Fibroblast of gingiva (primary cell): Measurements from ENCODE around the gene CEP112.

Source experiments
- DNase-seq: peaks from one replicate; pipeline ENCODE4 v3.0.0-alpha.2; 2011; ENCODE audit warnings: low read depth

The CEP112 gene

DNA sequence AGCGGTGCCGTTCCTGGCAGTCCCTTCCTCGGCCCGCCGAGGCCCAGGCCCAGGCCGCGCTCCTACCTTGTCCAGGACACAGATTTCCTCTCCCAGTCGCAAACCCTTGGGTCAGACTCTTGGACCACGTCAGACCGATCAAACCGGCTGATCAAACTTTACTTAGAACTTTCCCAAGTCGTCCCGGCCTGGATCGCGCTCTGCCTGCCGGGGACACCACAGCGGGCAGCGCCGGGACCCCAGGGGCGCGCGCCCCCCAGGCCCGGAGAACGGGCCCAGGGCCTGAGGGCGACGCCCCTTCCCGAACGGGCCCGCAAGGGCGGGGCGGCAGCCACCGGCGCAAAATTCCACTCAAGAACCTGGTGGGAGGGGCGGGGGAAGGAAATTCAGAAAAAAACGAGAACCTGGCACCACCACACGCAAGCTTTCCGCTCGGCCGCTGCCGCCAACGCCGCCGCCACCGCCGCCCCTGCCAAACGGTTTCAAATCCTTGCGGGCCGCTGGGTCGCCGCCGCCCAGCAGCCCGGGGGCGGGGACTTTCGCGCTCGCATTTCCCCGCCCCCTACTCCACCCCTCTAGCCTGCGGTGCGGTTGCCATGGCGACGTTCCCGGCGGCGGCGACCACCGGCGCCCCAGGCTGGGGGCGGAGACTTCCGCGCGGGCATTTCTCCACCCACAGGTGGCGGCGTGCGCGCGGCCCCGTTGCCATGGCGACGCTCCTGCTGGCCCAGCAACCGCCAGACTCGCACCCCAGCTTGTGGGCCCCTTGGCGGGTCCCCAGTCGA lies at the start of gene CEP112:
Gene CEP112, minus strand, starts transcription at position 541 of the 785 bp plus-strand sequence.
- peak; percentile 44 for DNase-seq

DNA sequence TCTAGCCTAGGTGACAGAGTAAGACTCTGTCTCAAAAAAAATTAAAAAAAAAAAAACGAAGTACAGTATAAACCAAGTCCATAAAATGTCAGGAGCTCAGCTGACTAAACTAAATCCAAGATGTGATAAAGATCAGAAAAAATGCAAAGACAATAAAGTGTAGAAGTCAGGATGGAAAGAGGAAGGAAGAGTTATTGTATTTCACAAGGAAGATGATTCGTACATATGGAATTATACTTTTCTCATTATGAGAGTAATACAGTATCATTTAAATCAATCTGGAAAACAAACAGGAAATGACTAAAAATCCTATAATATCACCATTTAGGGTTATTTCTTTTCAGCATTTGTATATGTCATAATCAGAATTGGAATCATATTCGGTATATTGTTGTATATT lies 48.7 kb upstream of the CEP112 start:
- DNase-seq: no peak

DNA sequence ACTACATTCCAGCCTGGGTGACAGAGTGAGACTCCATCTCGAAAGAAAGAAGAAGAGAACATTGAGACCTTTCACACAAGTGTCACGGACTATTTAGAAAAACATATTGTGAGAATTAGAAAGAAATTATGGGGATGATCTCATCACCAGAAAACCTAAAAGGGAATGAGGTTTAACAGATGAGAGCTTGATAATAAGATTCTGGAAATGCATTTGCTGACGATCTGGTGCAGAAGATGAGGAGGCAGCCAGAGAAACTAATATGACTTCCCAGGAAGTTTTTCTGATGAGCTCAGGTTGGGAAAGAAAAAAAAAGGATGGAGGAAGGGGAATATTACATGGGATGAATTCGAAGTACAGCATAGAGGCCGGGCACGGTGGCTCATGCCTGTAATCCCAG lies 48.1 kb upstream of the CEP112 start:
- no peak for DNase-seq

DNA sequence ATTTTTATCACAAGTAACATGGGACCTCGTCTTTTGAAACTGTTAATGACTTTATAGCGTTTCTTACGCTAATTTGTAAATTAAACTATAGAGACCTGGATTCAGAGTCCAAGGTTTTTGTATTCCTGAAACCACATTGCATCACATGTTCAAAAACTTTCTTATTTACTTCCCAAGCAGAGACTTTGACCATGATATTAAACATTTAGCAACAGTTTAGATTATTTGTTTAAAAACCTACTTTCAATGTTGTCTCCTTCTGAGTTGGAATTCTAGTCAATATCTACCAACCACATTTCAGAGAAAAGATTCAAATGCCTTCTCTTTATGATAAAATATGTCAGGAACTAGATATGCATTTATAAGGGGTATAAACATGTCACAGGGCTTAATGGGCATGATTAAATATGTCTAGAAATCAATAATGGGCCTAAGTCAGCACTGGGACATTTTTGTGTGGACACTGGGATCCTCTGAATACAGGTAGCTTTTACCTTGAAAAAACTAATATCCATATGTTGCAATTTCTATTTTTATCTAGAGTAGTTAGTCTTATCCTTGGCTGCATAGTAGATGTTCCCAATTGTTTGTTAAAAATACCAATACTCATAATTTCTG lies 43.6 kb upstream of the CEP112 start:
- no peak for DNase-seq

DNA sequence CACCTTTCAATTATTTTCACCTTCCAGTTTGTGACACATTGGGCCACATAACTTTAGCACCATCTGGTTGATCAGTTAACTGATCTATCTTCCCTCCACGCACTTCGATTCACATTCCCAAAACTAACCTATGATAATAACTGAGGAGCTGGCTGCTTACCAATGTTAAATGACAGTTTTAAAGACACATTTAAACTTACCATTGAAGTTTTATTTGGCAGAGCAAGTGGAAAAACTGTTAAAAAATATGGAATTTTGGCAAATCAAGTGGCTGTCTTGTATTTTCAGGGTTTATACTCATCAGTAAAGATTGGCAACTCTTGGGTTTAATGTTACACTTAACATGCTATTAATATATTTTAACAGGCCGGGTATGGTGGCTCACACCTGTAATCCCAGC lies 42.7 kb upstream of the CEP112 start:
- DNase-seq: no peak

DNA sequence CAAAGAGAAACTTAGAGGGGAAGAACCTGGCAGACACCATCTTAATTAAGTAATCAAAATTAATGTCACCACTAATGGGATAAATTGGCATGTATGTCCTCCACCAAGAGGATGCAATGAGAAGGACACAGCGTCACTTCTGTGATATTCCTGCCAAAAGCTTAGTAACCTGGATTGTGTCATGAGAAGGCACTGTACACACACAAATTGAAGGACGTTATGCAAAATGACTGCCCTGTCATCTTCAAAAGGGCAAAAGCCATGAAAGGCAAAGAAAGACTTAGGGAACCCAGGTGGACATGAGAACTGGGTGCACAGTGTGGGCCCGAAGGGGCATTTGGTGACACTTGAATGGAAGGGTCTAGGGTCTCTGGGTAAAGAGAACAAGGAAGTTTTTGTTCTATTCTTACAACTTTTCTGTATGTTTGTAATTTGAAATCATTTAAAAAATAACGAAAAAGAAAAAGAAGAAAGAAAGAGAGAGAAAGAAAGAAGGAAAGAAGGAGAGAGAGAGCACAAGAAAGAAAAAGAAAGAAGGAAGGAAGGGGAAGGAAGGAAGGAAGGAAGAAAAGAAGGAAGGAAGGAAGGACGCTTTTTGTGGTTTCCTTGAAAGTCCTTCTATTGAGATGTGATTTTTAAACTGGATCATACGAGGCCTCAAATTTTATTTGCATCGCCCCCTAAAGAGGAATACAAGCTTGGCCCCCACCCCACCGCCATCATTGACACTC lies 41.3 kb upstream of the CEP112 start:
- no peak for DNase-seq

DNA sequence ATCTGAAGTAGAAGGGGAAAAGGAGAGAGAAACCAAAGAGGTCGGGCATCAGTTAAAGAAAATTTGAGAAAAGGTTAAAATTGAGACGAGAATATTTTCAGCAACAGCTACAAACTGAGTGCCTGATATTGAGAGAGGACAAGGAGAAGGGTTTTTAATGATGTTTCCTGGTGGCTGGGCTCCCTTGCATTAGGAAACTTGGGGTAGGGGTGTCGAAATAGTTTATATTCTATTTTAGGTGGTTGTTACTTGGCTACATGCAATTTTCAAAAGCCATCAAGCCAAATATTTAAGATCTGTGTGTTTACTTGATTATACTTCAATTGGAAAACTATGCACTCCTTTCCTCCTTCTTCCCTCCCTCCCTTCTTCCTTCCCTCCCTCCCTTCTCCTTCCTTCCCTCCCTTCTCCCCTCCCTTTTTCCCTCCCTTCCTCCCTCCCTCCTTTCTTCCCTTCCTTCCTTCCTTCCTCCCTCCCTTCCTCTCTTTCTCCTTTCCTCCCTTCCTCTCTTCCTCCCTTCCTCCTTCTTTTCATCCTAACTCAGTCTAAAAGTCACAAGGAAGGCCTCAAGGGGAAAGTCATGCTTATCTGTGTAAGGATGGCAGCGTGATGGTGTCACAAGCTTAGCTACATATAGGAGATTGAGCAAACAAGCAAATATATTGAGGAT lies 39.1 kb upstream of the CEP112 start:
- peak; percentile 49 for DNase-seq

DNA sequence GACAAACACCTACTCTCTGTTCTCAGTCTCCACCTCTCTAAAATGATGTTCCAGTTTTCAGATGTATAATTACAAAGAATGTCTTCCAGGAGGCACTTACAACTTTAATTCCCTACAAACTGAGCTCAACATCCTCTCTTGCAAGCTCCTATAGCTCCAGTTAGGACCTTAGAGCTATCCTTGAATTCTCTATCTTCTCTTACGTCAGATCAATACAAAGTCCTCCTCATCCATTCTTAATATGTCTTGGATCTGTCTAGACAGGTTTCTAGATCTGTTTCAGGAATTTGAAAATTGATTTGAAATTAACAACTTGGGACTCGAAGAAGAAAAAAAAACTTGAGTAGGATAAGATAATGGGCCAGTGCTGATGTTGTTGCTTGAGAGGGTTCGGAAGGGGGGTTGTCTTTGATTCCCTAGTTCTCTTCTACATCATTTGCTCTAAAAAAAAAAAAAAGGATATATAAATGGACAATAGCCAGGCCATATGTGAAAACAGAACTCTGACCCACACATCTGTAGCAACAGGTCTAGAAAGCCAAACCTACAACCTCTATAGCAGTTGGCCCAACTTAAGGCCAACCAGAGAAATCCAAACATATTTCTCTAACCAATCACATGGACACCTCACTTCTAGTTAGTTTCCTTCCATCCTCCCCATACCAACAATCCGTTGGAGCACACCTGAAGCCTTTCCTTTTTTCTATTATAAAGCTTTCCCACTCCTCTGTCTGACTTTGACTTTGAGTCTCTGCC lies 38.0 kb upstream of the CEP112 start:
- no peak for DNase-seq

DNA sequence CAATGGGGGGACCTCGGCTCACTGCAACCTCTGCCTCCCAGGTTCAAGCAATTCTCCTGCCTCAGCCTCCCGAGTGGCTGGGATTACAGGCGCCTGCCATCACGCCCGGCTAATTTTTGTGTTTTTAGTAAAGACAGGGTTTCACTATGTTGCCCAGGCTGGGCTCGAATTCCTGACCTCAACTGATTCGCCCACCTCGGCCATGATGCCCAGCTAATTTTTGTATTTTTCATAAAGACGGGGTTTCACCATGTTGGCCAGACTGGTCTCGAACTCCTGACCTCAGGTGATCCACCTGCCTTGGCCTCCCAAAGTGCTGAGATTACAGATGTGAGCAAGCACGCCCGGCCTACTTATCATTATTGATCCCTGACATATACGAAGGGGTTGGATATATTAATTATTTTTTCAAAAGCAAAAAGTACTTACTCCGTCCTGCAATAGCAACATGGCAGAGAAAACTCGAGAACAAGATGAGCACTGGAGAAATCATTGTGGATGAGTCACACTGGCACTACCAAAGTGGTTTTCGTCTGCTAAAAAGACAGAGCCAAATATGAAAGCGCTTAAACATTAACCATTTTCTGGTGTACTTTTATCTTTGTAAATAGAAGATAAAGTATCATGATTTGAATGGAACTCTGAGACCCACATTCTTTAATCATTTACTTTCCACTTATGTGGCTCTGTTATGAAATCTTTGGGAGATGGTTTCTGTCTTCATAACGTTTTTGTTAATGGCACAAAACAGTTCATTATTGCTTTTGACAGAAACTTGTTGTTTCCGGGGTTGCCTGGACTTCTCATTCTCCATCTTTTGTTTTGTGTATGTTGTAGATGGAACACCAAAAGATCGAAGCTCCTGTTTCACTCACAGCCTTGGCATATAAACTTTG lies 37.2 kb upstream of the CEP112 start, which contains the start of gene APOH:
Gene APOH, minus strand, starts transcription at position 529 of the 896 bp plus-strand sequence. Its CDS starts 36 bp downstream, at position 493.
- no peak for DNase-seq

DNA sequence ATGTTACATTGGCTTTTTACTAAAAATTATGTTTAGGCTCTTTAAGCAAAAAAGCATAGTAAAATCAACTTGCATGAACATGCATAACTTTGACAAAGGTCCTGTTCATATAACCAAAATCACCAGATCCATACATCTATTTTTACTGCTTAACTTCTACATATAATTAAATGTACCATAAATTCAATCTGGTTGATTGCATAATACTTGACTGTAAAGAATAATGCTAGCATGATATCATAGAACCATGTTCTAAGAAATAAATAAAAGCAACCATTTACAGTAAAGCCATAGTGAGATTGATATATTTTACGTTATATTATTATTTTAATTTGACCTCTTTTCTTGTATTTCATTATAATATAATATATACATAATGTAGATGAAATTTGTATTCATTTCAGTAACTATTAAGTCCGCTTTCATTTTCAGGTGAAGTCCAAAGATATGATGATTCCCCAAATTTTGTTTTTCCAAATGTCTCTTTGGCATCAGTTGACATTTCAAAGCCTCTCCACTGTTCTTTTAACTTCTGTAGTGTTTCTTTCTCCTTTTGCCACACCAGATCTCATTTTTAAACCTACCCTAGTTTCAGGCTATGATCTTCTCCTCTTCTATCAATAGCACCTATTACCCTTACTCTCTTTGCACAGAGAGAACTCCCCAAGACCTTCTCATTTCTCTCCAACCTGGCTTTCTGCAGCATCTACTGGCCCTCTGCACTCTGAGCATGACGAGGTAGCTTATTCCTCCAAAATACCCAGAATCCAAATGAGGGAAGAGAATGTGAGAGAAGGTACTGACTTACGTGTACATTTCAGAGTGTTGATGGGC lies 35.5 kb upstream of the CEP112 start:
- no peak for DNase-seq

DNA sequence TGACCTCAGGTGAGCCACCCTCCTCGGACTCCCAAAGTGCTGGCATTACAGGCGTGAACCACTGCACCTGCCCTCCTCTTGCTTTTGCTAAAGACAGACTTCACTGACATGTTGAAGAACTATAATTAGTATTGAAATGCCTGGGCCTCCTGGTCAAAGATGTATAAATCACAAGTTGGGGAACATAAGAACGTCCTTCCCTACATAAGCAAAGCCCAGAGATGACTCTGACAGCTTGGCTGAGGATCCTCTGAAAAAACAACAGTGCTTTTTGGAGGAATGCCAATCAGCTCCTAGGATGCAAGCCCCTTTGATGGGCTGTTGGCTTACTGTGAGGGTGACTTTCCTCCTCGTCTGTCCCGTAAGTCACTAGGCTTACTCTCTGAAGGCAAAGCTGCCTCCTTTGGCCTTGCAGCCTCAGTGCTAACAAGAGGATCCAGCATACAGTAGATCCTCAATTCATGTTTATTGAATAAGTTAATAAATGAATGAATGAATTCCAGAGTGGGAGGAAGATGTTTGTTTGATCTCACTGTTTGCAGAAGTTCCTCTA lies 30.9 kb upstream of the CEP112 start:
- no peak for DNase-seq

DNA sequence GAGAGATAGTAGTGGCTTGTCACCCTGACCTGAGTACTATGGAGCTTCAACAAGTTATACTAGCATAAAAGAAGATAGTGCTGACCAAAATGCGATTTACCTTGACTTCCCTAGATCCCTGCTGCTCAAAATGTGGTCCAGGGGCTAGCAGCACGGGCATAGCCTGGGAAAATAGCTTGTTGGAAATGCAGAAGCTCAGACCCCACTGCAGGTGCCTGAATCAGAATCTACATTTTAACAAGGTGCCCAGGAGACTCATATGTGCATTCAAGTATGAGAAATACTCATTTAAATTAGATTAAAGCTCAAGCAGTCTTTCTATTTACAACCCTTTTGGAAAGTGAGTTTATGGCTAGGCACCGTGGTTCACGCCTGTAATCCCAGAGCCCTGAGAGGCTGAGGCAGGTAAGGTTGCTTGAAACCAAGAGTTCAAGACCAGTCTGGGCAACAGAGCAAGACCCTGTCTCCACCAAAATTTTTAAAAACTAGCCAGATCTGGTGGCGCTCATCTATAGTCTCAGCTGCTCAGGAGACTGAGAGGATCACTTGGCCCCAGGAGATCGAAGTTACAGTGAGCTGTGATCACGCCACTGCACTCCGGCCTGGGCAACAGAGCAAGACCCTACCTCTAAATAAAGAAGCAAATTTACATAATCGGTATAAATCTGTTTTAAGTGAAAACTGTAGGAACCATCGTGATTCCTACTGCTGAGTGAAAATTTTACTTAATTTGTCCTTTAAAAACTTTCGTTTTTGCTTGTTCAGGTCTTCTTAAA lies 30.0 kb upstream of the CEP112 start:
- no peak for DNase-seq

DNA sequence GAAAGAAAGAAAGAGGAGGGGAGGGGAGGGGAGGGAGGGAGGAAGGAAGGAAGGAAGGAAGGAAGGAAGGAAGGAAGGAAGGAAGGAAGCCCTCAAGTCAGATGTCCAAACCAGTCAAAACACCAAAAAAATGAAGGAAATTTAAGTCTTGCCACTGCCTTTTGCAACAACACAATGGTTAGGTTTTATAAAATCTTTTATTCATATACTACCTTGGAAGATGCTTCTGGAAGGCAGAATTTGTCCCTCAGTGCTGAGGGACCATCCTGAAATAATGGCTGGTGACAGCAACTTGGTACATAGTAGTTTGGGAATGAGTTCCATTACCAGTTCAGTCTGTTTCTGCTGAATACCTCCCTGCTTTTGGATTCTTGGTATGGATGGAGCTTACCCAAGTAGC lies 29.4 kb upstream of the CEP112 start:
- DNase-seq: no peak

DNA sequence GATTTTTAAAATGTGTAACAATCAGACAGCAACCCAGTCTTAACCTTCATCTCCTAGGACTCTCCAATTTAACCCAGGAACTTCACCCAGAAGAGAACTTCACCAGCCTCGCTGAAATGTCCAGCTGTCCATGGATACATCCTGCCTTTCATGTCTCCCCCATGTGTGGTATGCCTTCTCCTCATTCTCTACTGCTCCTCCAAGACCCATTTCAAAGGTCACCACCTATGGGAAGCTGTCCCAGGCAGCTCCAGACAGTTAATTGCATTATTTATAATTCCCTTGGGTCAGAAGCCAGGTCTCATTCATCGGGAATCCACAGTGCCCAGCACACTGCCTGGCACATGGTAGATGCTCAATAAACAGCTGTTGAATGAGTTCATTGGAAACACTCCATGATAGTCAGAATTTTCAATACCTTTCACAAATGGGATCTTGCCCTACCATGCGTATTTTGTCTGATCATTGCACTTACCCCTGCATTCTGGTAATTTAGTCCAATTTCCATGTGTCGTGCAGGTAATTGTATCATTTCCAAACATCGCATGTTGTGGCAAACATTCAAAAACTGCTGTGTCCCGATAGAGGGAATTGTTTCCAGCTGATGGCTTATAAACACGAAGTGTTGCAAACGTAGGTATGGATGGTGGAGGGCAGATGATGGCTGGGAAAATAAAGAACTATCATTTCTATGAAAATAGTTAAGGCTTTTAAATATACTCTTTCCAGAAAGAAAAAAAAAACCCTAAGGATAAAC lies 28.3 kb upstream of the CEP112 start:
- DNase-seq: no peak

DNA sequence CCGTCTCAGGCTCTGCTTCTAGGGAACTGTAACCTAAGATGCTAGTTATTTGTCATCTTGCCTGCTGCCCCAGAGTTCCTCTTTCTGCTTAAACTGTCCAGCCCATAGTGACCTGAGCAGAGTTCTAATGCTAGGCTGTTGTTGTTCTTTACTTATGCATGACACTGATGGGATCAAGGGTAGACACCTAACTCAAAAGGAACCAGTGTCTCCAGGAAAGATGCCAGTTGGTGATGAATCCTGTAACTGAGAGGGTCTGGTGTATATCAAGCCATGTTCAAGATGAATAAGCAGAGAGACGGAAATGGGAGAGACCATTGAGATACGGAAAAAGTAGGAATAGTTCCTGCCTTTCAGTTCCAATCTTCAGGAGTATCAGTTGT lies 23.6 kb upstream of the CEP112 start:
- DNase-seq: no peak

DNA sequence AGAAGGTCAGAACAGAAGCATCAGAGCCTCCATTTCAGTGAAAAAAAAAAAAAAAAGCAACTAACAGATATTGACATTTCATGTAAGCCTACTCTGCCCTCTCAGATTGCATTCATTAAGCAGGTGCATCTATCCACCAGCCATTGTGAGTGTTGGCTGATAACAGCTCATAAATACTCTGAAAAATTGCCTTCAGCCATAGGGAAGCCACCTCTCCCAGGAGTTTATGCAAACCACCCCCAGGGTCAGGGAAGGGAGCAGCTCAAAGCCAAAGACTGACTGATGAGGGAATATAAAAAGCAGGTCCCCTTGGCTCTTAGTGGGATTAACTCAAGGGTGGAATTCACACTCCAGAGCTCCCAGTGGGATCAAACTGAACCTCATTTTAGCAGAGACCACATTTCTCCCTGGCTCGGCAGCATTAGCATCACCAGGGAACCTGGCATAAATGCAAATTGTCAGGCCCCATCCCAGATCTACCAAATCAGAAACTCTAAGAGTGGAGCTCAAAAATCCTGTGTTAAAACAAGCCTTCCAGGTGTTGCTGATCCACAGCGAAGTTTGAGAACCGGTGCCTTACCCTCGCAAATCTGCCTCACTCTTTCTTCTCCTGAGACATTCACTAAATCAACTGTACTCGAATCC lies 23.1 kb upstream of the CEP112 start:
- no peak for DNase-seq

DNA sequence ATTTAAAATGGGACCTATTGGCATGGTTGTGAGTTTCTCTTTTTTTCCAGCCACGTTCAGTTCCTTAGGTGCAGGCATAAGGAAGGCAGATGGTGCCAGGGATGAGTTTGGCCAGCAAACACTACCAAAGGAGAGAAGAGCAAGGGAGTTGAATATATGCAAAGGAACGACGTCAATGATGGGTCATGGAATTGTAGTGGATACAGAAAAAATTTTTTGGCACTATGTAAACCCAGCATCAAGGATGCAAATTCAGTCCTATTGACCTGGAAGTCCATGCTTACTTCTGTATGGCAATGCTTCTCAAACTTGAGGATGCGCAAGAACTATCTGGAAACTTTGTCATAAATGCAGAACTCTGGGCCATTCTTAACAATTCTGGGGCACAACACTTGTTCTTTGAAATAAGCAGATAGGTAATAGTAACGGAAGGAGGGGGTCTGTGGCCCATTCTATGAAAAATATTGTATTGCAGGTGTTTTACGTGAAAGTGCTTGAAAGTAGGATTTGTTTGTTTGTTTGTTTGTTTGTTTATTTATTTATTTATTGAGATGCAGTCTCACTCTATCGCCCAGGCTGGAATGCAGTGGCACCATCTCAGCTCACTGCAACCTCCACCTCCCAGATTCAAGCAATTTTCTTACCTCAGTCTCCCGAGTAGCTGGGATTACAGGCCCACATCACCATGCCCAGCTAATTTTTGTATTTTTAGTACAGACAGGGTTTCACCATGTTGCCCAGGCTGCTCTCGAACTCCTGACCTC lies 19.3 kb upstream of the CEP112 start:
- no peak for DNase-seq
